Vagina (tissue), 2 donors: ENCODE data around the gene RNF43. TPM values are rescaled to one million over a fixed set of nuclear protein-coding genes. Genes with fewer than 3 reads are reported as not detected.

Experiments
- DNase-seq, 2 donors: peaks; one replicate each; pipeline ENCODE4 v3.0.0-alpha.2; 2017; ENCODE audit errors: extremely low spot score in 2 of 2
- H3K27ac ChIP-seq: fragments of 200-600 bp; sonication (generic); one replicate; pipeline ENCODE4 v1.5.1; 2019
- H3K27me3 ChIP-seq: fragments of 200-600 bp; sonication (generic); one replicate; pipeline ENCODE4 v1.5.1; 2019
- H3K36me3 ChIP-seq, 2 donors: fragments of 200-600 bp; sonication (generic); one replicate each; pipeline ENCODE4 v1.5.1; 2017 to 2019
- H3K4me1 ChIP-seq: fragments of 200-600 bp; sonication (generic); one replicate; pipeline ENCODE4 v1.5.1; 2019
- H3K4me3 ChIP-seq, 2 donors: fragments of 200-600 bp; sonication (generic); 1 replicate in 1 of 2; 2 replicates in 1 of 2; pipeline ENCODE4 v1.5.1; 2016 to 2019
- H3K9me3 ChIP-seq: fragments of 200-600 bp; sonication (generic); one replicate; pipeline ENCODE4 v1.5.1; 2019
- POLR2A ChIP-seq, 2 donors: fragments of 450-650 bp; IDR thresholded peaks; one replicate each; pipeline ENCODE4 v1.6.1; 2017; ENCODE audit warnings: antibody characterized with exemption in 2 of 2, mild to moderate bottlenecking in 2 of 2, moderate library complexity in 2 of 2
- POLR2AphosphoS5 ChIP-seq, 2 donors: sonication (generic); formaldehyde crosslinking; IDR thresholded peaks; one replicate each; pipeline ENCODE4 v1.9.0; 2017; ENCODE audit warnings: antibody characterized with exemption in 2 of 2, mild to moderate bottlenecking in 2 of 2, low read depth in 1 of 2; ENCODE audit not compliant: insufficient read depth in 1 of 2
- intact Hi-C: fragments of 100-400 bp; cut with DNase I; formaldehyde crosslinking; loops from one replicate; pipeline ENCODE4 v1.15.1; 2023
- total RNA-seq: library from RNA; depleted of rRNA; stranded (reverse); fragments of >200 nt; gene quantifications from one replicate; pipeline ENCODE4 v1.2.3, GENCODE V29; 2016
- TF ChIP-seq, protein P1 (sequence below), 3 experiments: fragments of 450-650 bp in 2 of 3; fragments of 200-600 bp in 1 of 3; sonication (generic) in 1 of 3; IDR thresholded peaks; one replicate each; pipeline ENCODE4 v1.5.1; 2017 to 2019; ENCODE audit warnings: antibody characterized with exemption in 3 of 3, mild to moderate bottlenecking in 2 of 3, moderate library complexity in 2 of 3

RNF43 gene
- total RNA-seq, 1 donor from 2014 or later, result 27.7 TPM

DNA sequence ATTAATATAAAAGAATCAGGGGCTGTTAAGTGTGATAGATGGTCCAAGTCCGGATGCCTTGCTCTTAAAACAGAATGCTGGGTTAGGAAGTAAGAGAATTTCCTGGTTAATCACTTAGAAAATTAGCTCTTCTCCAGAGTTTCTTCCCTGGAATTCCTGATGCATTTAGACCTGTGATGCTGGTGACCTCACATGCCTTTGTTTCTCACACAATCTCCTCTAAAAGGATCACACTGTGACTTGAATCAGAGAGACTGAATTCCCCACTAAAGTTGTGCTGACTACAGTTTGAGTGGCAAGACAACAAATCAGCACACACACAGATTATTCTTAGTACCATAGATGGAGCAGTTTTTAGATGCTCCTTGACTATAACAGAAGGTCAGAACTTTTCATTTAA, 4.4 kb upstream of the RNF43 start:
- Histone ChIP-seq H3K27ac (no peak overlapping the region), H3K4me1 (no peaks in the 10 kb centered on the region), H3K27me3 (no peaks in the 10 kb centered on the region), H3K9me3 (no peaks in the 10 kb centered on the region), H3K4me3 (no peak overlapping the region), H3K36me3 (no peaks in the 10 kb centered on the region)
- DNase-seq, result no peak
- TF ChIP-seq POLR2AphosphoS5 (IDR thresholded peaks at IDR 0.05; ENCODE audit: insufficient read depth in 1 of 2, low read depth in 1 of 2), result no peak
- TF ChIP-seq, protein P1, sequence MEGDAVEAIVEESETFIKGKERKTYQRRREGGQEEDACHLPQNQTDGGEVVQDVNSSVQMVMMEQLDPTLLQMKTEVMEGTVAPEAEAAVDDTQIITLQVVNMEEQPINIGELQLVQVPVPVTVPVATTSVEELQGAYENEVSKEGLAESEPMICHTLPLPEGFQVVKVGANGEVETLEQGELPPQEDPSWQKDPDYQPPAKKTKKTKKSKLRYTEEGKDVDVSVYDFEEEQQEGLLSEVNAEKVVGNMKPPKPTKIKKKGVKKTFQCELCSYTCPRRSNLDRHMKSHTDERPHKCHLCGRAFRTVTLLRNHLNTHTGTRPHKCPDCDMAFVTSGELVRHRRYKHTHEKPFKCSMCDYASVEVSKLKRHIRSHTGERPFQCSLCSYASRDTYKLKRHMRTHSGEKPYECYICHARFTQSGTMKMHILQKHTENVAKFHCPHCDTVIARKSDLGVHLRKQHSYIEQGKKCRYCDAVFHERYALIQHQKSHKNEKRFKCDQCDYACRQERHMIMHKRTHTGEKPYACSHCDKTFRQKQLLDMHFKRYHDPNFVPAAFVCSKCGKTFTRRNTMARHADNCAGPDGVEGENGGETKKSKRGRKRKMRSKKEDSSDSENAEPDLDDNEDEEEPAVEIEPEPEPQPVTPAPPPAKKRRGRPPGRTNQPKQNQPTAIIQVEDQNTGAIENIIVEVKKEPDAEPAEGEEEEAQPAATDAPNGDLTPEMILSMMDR (IDR thresholded peaks at IDR 0.05), result no peak
- no peak for TF ChIP-seq POLR2A (IDR thresholded peaks at IDR 0.05)
- intact Hi-C loops, result no loop called here

DNA sequence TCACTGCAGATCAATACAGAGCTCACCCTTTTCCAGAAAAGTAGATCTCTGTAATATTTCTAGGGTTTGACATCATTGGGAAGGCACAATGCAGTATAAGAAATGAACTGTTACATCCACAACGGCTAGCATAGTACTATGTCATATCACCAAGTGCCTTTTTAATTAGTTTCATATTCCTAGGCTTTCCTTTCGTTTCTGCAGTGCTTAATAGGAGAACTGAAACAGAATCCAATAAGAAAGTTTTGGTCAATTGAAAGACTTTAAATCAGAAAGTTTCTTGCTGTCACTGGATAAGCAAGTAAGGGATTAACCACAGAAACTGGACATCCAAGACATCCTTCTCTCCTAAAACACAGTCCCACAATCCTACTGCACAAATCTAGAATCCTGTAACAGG, 3.5 kb upstream of the RNF43 start:
- TF ChIP-seq POLR2AphosphoS5 (IDR thresholded peaks at IDR 0.05; ENCODE audit: insufficient read depth in 1 of 2, low read depth in 1 of 2) (no peak), POLR2A (IDR thresholded peaks at IDR 0.05) (no peak)
- TF ChIP-seq, protein P1 (IDR thresholded peaks at IDR 0.05), result no peak
- no peaks in the 10 kb centered on the region for H3K4me1 ChIP-seq
- DNase-seq, result no peak
- H3K27me3 ChIP-seq, result no peaks in the 10 kb centered on the region
- H3K4me3 ChIP-seq, result no peak overlapping the region
- H3K9me3 ChIP-seq, result no peaks in the 10 kb centered on the region
- no peak overlapping the region for H3K27ac ChIP-seq
- intact Hi-C loops, result no loop called here
- no peaks in the 10 kb centered on the region for H3K36me3 ChIP-seq

DNA sequence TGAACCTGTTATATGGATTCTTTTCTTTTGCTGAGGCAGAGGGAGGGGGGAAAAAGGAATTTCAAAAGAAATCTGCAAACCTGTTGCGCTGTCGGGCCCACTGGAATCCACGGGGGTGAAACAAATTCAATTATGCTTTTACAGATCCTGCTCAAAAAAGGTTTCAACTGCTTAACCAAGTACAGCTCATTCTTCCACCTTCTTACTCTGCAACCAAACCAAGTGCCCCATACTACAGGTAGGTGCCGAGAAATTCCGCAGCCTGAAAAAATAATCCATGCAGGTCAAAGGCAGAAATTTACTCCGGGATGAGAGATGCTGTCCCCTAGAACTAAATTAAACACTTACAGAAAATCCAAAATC, 416 bp downstream of the RNF43 start:
- no peaks in the 10 kb centered on the region for H3K27me3 ChIP-seq
- no peaks in the 10 kb centered on the region for H3K9me3 ChIP-seq
- TF ChIP-seq POLR2A (IDR thresholded peaks at IDR 0.05) (no peak), POLR2AphosphoS5 (IDR thresholded peaks at IDR 0.05; ENCODE audit: insufficient read depth in 1 of 2, low read depth in 1 of 2) (no peak)
- TF ChIP-seq, protein P1 (IDR thresholded peaks at IDR 0.05), result no peak
- H3K27ac ChIP-seq, result peak overlapping the region; percentile 58
- intact Hi-C loops, result no loop called here
- H3K36me3 ChIP-seq, result no peaks in the 10 kb centered on the region
- H3K4me3 ChIP-seq, result peak overlapping the region; percentile 35 to 38
- no peaks in the 10 kb centered on the region for H3K4me1 ChIP-seq
- DNase-seq, result no peak

DNA sequence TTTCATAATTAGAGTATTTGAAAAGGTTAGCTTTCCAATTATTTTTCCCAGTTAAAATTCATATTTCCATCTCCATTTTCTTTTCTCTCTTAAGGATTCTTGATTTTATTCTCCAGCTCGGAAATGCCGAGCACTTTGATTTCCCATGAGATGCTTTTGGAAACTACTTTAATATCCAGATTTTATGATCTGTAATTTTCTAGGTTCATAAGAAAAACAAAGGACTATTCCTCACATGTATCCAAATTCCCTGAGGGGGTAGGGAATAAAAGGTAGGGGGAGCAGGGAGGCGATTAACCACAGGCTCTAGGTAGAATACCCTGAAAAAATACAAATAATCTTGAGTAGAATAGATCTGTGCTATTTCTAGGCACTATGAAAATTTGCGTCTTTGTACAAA, 938 bp downstream of the RNF43 start:
- TF ChIP-seq POLR2A (IDR thresholded peaks at IDR 0.05) (no peak), POLR2AphosphoS5 (IDR thresholded peaks at IDR 0.05; ENCODE audit: insufficient read depth in 1 of 2, low read depth in 1 of 2) (no peak)
- TF ChIP-seq, protein P1 (IDR thresholded peaks at IDR 0.05), result no peak
- H3K27ac ChIP-seq, result peak overlapping the region; percentile 58
- DNase-seq, result no peak
- no peaks in the 10 kb centered on the region for H3K36me3 ChIP-seq
- H3K4me1 ChIP-seq, result no peaks in the 10 kb centered on the region
- intact Hi-C loops, result no loop called here
- H3K9me3 ChIP-seq, result no peaks in the 10 kb centered on the region
- H3K4me3 ChIP-seq, result peak overlapping the region in 1 of 2 donors; percentile 38
- H3K27me3 ChIP-seq, result no peaks in the 10 kb centered on the region

DNA sequence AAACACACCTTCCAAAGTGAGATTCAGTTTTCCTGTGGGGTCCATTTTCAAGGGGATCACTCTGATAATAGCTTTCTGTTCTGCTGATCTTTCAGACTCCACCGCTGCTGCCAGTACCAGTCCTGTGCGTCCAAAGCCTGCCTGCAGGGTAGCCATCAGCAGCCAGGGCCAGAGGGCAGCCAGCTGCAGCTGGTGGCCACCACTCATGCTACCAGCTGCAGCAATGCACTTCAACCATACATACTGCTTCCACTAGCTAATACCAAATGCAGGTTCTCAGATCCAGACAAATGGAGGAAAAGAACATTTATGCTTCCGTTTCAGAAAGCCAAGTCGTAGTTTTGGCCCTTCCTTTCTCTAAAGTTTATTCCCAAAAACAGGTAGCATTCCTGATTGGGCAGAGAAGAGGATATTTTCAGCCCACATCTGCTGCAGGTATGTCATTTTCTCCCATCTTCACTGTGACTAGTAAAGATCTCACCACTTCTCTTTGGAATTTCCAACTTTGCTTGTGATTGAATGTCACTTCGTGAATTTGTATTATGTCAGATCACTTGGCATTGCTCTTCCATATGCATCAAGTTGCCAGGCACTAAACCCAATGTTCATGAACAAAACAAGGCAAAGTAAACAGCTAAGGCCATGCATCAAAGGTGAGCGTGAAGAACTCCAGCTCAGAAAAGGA, 1.8 kb downstream of the RNF43 start:
- no peak overlapping the region for H3K27ac ChIP-seq
- no peaks in the 10 kb centered on the region for H3K4me1 ChIP-seq
- intact Hi-C loops, result no loop called here
- no peak for DNase-seq
- no peaks in the 10 kb centered on the region for H3K9me3 ChIP-seq
- H3K27me3 ChIP-seq, result no peaks in the 10 kb centered on the region
- H3K4me3 ChIP-seq, result peak overlapping the region in 1 of 2 donors; percentile 38
- no peak for TF ChIP-seq POLR2AphosphoS5 (IDR thresholded peaks at IDR 0.05; ENCODE audit: insufficient read depth in 1 of 2, low read depth in 1 of 2)
- no peak for TF ChIP-seq POLR2A (IDR thresholded peaks at IDR 0.05)
- TF ChIP-seq, protein P1 (IDR thresholded peaks at IDR 0.05), result no peak
- H3K36me3 ChIP-seq, result no peaks in the 10 kb centered on the region
